HG02981 (cell line): ENCODE data around the gene TARS3.

Experiments used
- ATAC-seq: cut with Tn5 transposase; IDR thresholded peaks from one replicate; pipeline ENCODE4 v1.9.1; 2021; ENCODE audit warnings: mild to moderate bottlenecking, moderate library complexity; ENCODE audit not compliant: unreplicated experiment

Gene TARS3

DNA sequence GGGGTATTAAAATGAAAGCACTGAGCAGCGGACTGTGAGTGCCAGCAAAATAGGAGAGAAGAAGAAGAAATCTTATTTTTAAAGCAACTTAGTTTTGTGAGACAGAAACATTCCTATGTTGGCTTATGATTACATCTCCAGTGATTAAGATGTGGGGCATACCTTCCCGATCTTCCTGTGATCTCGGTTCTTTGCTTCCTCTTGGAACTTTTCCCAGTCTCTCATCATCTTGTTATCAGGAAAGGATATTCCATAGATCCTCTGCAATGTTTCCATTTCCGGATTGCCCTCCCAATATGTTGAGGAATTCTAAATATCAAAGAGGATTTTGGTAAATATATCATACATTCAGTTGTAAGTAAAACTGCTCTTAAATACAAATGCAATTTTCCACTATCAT, 22.2 kb downstream of the TARS3 start:
- ATAC-seq = no peak

DNA sequence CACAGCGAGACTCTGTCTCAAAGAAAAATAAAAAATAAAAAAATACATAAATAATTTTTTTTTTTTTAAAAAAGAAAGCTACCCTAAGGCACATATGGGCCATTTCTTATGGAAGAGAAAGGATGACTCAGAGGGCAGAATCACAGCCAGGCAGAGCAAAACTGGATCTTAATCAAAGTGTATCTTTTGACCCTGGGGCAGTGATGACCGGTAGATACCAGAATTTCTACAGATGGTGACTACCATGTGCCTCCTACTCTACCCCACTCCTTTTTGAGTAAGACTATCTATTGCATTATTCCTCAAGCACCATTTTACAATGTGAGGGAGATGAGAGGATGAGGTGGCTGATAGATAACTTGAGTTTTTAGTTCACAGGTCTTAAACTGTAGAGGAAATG, 26.0 kb downstream of the TARS3 start:
- no peak for ATAC-seq

DNA sequence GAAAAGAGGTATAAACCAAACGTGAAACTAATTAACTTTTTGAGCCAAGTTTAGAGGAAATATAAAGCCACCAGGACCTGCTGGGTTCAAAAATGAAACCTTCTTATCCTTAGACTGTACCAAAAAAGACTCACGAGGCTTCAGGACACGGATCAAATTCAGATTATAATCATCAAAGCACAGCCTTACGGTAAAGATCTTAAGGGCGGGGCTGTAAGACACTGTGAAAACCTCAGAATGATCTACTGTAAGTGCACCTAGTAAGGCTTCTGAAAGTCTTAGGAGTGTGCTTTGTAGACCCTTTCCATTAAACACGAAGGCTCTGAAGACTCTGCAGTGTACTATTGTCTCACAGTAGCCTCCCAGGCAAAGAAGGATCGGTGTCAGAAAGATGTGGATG, 26.8 kb downstream of the TARS3 start:
- ATAC-seq = no peak

DNA sequence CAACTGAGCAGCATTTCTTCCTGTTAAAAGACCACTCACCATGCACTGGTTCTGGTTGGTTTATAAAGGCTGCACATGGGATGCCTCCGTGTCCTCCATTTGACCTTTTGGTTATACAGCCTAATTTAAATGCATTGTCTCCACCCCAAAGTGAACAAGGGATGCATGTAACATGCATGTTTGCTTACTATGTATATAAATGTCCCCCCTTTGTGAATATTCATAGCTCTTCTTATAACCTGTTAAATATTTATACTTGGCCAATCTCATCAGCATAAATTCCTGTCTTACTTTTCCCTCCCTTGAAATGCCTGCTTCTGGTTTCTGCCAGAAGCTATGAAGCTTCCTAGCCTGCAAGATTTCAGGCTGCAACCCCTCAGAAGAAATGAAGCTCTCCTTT, 27.4 kb downstream of the TARS3 start:
- ATAC-seq = no peak

DNA sequence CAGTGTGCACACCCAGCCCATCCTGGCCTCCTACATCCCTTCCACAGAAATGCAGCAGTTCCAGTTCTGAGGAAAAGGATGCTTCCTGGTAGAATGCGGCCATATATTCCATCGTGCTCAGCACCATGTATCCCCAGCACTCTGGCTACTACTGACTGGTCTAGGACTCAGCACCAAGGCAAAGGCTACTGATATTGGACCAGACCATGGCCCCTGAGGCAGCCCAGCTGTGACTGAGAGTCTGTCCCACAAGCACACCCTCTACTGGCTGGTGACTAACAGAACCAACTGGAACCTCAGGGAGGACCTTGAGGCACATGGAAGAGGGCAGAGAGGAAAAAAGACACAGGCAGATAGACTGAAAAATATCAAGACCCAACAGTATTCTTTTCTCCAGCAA, 30.0 kb downstream of the TARS3 start:
- no peak for ATAC-seq

DNA sequence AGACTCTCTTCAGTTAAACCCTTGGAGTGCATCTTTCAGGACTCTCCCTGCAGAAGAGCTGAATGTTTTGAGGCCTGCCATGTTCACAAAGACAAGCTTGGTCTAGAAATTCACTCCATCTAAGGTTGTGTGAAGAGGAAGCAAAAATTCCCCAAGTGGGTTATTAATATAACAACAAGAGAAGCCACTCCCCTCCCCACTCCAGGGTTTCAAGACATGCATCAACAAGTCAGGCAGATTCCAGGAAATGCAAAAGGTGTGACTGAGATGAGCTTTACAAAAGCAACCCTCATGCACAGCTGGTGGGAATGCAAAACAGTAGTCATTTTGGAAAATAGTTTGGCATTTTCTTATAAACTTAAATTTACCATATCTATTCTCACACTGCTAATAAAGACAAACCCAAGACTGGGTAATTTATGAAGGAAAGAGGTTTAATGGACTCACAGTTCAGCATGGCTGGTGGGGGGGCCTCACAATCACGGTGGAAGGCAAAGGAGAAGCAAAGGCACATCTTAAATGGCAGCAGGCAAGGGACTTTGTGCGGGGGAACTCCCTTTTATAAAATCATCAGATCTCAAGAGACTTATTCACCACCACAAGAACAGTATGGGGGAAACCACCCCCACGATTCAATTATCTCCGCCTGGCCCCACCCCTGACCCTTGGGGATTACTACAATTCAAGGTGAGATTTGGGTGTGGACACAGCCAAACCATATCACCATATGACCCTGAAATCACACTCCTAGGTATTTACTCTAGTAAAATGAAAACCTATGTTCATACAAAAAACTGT, 31.3 kb downstream of the TARS3 start:
- no peak for ATAC-seq

DNA sequence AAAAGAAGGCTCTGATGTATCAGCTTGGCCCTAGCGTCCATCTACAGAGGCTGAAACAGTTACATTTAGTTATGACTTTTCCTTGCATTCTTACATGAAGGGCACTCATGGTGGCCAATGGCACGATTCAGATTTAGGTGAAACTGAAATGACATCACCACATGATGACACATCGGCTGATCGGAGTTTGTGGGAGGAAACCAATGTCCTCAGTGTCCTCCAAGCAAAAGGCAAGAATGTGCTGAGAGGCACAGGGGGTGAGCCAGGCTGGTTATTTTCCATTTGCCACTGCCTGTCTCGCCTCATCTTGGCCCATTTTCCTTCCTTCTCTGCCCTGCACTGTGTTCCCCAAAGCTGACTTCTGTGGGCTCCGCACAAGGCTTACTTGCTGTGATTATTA, 34.4 kb downstream of the TARS3 start:
- no peak for ATAC-seq

DNA sequence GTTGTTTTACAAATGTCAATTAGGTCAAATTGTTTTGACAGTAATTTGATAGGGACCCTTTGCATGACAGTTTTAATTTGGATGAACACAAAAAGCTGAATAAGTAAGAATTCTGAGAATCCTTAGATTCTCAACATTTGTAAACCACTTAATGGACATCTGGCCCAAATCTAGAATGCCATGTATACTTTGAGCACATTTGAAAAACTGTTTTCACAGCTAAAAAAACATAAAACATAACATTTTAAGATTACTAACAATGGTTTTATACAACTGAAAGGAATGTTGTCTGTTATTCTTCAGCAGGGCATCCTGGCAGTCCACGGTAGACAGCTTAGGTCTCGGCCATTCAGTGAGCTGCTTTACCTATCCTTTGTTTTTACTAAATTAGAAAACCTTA, 37.6 kb downstream of the TARS3 start:
- ATAC-seq = no peak

DNA sequence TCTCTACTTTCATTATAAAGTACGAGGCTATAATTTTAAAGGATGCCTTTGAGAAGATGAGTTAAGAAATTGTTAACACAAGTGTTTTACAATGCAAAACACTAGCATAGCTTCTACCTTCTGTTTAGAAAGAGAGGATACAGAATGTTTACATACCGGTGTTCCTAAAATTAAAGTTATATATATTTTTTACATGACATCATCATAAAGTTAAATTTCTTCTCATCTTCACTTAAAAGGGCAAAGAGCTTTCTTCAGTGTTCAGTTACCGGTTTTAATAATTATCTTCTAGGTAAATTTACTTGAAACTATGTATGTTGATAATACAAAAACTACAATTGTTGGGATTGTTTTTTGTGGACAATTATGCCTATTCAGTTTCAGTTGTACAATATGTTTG, 39.4 kb downstream of the TARS3 start:
- no peak for ATAC-seq

DNA sequence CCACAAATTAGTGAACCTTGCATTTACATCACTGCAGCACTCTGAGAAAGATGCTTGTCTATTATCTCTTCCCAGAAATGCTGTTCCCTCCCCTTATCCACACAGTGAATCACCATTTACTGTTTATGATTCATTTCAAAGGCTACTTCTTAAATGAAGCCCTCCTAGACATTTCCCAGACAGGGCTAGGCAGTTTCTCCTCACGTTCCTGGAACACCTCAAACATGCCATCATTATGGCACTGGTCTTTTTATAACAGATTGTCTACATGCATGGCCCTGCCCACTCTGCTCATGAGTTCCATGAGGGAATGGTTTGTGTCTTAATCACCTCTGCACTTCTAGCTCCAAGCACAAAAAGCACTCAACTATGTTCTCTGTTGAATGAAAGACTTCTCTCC, 39.9 kb downstream of the TARS3 start:
- no peak for ATAC-seq

DNA sequence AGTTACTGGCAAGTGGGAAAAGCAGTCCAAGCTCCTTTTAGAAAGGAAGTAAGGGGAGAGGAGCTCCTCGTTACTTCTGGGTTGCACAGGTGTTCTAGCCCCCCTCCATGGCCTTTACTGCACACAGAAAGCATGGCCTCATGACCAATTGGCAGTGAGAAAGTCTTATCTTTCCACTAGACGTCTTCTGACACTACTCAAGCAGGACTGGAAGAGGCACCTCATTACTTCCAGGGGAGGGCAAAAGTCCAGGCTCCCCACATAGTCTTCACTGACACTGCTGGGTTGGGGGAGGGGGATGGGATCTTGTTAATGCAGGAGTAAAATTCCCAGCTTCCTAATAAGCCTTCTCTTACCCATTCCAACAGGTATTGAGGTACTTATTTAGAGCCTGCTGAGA, 44.5 kb downstream of the TARS3 start:
- no peak for ATAC-seq

DNA sequence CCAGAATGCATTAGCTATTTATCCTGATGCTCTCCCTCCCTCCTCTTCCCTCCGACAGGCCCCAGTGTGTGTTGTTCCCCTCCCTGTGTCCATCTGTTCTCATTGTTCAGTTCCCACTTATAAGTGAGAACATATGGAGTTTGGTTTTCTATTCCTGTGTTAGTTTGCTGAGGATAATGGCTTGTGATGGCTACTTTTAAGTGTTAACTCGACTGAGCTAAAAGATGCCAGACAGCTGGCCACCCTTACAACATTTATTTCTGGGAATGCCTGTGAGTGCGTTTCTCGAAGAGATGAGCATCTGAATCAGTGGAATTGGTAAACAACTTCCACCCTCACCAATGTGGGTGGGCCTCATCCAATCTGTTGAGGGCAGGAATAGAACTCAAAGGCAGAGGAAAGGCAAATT, 47.3 kb downstream of the TARS3 start:
- ATAC-seq = no peak

DNA sequence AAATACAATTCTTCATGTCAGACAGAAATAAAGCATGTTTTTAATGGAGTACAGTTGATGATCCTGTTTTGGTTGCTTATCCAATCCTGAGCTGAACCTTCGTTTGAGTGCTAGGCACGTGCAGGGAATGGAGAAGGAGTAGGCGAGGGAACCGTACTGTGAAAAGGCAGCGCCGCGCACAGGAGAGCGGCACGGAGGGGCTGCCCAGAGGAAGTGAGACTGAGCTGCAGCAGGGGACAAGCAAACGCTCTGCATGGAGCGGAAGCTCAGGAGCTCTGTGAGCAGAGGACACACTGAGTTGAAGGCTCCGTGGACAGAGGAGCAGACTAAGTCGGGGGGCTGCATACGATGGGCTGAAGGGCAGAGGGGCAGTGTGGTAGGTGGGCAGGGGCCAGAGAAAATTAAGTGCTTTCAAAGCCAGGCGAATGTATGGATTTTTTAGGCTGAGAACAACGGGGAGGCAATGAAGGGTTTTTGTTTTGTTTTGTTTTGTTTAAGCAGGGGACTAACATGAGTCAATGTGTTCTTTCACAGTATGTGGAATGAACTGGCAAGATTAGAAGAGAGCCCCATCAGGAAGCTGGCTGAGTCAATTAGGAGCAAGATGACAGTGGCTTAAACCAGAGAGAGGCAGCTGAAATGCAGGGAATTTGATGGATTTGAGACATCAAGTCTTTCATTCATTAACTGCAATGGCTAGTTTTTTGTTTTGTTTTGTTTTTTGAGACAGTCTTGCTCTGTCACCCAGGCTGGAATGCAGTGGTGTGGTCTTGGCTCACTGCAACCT, 48.3 kb downstream of the TARS3 start:
- ATAC-seq = peak; percentile 57

DNA sequence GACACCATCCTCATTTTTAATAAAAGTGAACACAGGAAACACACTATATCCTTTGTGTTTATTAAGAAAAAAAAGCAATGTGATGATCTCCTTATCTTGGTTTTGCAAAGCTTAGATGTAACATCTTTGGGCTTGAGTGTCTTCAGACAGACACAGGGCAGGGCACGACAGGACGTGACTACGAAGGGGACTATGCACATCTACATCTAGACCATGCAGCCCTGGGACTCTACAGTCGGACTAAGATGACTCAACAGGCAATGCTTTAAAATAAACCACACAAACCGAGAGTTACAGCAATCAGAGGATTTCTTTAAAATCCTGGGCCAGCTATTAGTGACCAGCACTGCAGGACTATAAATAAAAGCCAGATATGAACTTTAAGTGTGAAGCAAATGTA, 49.3 kb downstream of the TARS3 start:
- ATAC-seq = no peak

DNA sequence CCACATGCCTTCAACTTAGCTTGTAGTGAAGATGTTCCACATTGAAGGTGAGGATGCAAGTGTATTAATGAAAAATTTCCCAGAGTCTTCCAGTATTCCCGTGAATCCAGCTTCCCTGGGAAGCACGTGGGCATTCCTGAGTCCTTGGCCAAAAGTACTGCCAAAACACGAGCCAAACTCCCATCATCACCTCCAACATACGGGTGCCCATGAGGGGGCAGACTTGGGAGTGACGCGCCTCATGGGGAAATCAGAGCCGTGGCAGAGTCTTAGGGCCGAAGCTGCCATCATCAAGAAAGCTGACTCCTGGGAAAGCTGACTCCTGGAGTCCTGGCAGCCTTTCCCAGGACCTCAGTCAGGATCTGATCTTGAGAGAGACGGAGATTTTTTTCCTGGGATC, 52.0 kb downstream of the TARS3 start:
- ATAC-seq = no peak

DNA sequence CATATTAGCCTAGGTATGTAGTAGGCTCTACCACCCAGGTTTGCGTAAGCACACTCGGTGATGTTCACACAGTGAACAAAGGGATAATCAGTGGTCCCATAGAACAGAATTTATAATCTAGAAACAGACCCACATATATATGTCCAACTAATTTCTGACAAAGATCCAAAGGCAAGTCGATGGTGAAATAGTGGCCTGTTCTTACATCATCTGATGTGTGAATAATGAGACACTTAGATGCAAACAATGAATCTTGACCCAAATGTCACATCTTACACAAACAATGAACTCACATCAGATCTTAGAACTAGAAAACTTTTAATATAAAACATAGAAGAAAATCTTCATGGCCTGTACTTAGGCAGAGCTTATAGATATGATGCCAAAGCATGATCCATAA, 54.5 kb downstream of the TARS3 start:
- ATAC-seq = no peak

DNA sequence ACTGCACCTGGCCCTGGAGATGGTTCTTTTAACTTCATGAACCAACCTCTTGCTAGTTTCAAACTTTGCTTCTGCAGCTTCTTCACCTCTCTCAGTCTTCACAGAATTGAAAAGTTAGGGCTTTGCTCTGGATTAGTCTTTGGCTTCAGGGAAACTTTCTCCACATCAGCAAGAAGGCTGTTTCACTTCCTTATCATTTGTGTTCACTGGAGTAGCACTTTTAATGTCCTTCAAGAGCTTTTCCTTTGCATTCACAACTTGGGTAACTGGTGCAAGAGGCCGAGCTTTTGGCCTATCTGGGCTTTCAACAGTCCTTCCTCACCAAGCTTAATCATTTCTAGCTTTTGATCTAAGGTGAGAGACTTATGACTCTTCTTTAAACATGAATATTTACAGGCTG, 56.4 kb downstream of the TARS3 start:
- ATAC-seq = no peak

DNA sequence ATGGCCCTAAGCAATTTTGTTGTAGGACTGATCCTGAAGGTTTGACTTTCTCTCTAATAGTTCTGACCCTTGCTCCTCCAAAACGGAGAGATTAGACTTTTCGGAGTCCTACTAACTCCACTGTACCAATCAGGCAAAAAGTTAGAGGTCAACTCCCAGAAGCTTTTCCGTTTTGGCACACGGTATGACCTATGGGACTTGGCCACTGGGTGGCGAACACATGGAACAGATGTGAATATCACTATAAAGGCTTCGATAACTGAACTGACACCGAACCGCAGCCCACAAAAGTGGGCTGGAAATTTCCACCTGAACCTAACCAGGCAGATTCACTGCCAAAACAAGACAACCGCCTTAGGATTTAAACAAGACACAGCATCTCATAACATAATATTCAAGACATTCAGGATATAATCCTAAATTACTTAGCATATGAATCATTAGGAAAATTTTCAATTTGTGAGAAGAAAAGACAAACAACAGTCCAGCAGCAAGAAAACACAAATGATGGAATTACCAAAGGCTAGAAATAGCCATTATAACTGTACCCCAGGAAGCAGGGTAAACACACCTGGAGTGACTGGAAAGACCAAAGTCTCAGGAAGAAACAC, 59.9 kb downstream of the TARS3 start:
- no peak for ATAC-seq

DNA sequence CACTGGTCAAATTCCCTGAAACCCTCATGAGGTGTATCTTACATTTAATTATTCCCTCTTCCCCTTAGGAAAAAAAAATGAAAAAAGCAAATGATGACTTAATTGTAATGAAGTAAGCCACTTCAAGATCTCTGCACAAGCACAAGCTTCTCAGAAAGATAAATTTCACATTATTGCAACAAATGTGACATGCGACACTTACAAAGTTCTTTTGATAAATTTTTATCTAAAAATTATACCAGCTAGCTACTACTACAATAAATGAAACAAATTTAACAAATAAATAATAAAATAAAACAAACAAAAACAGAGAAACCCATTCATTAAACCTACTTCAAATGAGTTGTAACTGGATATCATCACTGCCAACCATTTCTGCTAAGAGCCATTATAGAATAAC, 62.1 kb downstream of the TARS3 start:
- no peak for ATAC-seq

DNA sequence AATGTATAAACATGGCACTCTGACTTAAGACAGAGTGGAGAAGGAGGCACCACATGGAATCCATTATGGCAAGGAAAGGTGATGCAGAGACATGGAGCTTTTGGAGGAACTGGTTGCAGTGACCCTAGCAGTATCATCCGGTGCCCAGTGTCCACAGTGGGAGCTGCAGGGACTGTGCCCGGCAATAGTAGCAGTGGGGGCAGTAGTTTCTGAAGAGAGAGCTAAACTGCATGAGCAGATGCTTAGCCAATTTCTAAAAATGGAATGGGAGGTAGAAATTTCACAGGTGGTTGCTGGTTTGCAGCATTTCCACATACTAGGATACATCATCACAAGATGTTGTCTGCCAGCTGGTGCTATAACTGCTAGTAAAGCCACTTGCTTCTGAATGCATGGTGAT, 64.3 kb downstream of the TARS3 start:
- ATAC-seq = no peak

DNA sequence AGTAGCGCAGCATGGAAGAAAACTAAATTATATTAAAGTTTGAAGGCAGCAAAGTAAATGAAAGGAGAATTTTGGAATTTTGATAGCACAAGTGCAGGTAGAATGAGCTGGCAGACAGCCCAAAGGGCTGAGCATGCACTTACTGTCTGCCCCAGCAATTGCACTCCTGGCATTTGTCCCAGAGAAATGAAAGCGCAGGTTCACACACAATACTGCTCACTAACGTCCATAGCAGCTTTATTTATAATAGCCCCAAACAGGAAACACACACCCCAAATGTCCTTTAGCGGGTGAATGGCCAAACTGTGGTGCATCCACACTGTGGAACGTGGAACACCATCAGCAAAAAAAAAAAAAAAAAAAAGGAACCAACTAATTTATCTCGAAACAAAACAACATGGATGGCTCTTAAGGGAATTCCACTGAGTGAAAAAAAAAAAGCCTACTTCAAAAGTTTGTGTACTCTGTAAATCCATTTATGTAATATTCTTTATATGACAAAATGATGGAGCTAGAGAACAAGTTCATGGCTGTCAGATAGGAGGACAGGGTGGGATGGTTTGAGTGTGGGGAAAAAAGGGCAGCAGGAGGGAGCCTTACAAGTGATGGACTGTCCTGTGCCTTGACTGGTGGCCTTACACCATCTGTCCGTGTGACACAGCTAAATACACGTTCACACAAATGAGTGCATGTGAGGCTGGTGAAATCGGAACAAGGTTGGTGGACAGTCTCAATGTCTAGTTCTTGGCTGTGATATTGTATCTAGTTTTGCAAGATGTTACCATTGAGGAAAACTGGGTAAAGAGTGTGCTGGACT, 66.1 kb downstream of the TARS3 start:
- ATAC-seq = no peak
